ENCODE measurements around the gene ACKR4.

- TF ChIP-seq POLR2A (IDR thresholded peaks at IDR 0.05; ENCODE audit: control extremely low read depth in 1 of 2, low read depth in 2 of 2, low read length in 2 of 2): no peak
- TF ChIP-seq EGR1 (IDR thresholded peaks at IDR 0.05; ENCODE audit: borderline replicate concordance, low read depth, low read length): no peak
- TF ChIP-seq SIRT6 (IDR thresholded peaks at IDR 0.05; ENCODE audit: low read length): no peak
- no peak for TF ChIP-seq MAX (IDR thresholded peaks at IDR 0.05)
- TF ChIP-seq CTCF (IDR thresholded peaks at IDR 0.05; ENCODE audit: control extremely low read depth in 1 of 3, insufficient read depth in 1 of 3, low read depth in 1 of 3, low read length in 3 of 3): no peak
- TF ChIP-seq YY1 (IDR thresholded peaks at IDR 0.05; ENCODE audit: low read depth, low read length): no peak
- no peak for TF ChIP-seq KDM5A (IDR thresholded peaks at IDR 0.05; ENCODE audit: low read length)
- no peak for TF ChIP-seq CHD2 (IDR thresholded peaks at IDR 0.05; ENCODE audit: low read length)
- TF ChIP-seq POLR2AphosphoS5 (IDR thresholded peaks at IDR 0.05; ENCODE audit: low read depth, low read length): no peak
- TF ChIP-seq RNF2 (IDR thresholded peaks at IDR 0.05; ENCODE audit: borderline replicate concordance, low read depth, low read length, missing control alignments, poor library complexity, severe bottlenecking): no peak
These were observed 33.5 kb downstream of the ACKR4 start for GRCh38 chr3:132630612-132631011.
